HG03139 (cell line): ENCODE measurements around the gene FBXO3.

Source experiments
- ATAC-seq: cut with Tn5 transposase; IDR thresholded peaks from one replicate; pipeline ENCODE4 v1.9.1; 2021; ENCODE audit not compliant: unreplicated experiment

Gene FBXO3

DNA sequence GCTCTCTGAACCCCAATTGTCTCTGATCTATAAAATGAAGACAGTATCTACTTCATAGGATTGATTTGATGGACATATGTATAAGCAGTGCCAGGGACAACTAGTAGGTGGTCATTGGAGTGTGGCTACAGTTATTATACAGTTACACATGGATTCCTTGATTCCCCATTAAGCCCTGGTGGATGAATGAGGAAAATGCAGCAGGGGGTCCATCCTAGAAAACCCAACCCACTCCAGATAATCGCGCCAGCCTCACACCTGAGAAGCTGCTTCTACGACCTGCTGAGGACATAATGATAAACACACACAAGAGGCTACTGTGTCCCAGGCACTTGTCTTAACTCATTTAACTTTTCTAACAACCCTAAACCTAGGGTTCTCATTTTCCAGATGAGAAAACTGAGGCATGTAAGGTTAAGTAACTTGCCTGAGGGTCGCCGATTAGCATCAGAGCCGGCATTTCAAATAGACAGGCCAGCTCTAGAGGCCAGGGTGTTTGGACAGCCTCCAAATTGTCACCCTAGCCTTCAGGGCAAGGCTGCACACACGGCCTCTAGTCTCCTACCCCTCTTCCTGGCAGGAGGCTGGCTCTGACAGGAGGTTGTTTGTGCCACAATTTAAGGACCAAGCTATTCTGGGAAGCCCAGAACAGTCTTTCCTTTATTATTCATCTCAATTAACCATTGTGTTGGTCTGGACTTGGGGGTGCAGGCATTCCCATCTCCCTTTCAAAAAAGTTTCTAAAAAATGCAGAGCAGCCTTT, 69.9 kb downstream of the FBXO3 start:
- ATAC-seq = no peak

DNA sequence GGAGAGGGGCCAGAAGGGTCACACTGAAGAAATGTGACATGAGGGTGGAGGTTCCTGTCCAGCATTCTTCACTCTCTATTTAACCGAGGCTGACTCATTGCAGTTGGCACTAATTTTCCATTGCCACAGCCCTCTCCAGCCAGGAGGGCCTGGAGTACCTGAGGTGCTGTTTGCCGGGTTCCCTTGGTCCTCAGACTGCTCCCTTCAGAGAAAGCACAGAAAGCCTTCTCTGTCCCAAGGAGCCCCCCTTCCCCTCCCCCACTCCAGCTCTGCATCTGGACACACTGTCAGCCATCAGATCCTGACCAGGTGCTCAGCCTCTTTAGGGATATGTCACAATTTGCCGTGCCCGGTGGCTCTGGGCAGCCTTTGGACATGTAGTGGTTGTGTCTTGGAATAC, 70.5 kb downstream of the FBXO3 start:
- no peak for ATAC-seq

DNA sequence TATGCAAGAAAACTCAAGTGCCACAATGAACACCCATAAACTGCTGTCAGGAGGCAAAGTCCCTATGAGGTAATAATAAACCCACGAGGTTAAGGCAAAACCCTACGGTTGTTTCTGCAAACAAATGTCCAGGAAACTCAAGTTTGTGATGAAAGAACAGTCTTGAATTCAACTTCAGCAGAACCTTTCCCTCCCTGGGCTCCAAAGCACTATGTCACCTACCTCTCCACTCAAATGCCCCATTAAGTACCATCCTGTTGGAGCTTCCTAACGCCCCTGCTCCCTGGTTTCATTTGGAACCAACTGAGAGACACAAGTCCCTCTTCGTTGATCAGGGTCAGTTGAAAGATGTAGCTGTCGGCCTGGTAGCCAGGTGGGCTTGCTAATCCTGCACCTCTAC, 71.1 kb downstream of the FBXO3 start:
- ATAC-seq = no peak

DNA sequence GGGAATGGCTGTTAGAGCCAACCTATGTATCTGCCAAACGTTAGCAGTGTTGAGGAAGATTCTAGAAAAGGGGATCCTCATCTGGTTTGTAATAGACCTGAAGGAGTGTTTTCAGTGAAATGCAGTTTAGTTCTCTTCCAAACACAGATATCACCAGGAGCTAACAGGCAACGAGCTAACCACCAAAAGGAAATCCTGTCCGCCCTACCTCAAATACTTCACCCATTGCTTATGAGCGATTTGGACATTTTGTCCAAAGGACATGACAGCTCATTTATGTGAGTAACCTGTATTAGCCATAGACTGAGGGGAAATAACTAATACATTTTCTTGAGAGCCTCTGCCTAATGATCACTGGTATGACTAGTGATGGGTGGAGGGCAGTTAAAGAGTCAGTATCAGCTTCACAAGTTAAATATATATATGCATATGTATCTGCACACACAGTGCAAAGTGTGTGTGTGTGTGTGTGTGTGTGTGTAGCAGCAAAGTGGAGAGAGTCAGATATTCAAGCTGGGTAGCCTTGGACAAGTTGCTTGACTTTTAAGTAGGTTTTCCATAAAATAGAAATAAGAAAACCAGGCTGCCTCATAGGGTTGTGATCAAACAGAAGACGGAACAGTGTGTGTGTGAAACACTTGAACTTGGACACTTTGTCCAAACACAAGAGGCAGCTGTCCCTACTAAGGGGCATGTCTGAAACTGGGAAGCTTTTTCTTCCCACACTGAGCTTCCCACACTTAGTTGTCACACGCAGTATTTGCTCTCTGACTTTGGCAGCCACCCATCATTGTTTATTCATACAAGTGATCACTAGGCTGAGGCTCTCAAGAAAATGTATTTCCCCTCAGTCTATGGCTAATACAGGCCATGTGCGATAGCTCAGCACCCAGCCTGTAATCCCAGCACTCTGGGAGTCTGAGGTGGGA, 72.8 kb downstream of the FBXO3 start:
- ATAC-seq = no peak

DNA sequence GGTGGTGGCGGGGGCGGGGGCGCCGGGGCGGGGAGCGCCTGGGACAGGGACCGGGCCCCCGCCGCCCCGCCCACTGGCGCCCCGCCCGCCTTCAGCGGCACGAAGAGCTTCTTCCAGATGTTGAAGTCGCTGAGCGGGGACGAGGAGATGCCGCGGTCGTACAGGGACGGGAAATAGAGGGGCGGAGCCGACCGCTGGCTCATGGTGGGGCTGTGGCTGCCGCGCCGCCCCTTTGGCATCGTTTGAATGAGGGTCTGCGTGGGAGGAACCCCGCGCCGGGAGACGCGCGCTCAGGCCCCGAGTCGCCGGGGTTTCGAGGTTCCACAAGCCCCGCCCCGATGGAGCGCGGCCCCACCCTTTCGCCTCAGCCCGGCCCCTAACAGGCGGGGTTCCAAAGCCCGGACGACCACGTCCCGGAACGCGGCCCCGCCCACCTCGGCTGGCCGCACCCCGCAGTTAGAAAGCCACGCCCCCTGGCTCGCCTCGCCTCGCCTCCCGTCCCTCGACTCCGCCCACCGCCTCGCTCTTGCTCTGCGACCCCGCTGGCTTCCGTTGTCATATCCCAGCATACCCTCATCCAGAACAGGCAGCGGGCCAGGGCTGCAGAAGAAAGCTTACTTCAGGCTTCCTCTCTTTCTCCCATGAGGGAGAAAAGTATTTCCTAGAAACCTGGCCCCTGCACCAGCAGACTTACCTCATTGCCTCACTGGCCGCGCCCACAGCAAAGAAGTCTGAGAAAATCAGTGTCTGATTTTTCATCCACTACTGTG, 73.6 kb downstream of the FBXO3 start, which contains the start of gene C11orf91:
TSS of gene C11orf91 (minus strand) at position 325 of the 770 bp plus-strand sequence. CDS start at position 239, 86 bp downstream.
- peak; percentile 88 for ATAC-seq

DNA sequence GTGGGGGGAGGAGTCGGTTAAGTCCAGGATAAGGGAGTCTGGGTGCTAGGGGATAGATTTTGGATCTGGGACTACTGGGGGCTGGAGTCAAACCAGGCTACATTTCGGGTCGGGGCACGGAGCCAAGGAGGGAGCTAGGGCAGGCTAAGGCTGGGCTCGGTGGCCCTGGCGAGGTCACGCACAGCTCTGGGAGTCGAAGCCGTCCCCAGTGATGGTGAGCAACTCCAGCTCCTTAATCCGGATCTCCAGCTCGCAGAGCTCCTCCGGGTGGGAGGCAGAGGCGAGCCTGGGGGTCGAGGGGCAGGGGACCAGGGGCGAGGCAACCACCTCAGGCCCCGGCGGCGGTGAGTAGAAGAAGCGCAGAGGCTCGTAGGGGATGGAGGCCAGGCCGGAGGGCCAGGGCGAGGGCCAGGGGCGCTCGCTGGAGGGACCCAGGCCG, 74.2 kb downstream of the FBXO3 start:
- no peak for ATAC-seq

DNA sequence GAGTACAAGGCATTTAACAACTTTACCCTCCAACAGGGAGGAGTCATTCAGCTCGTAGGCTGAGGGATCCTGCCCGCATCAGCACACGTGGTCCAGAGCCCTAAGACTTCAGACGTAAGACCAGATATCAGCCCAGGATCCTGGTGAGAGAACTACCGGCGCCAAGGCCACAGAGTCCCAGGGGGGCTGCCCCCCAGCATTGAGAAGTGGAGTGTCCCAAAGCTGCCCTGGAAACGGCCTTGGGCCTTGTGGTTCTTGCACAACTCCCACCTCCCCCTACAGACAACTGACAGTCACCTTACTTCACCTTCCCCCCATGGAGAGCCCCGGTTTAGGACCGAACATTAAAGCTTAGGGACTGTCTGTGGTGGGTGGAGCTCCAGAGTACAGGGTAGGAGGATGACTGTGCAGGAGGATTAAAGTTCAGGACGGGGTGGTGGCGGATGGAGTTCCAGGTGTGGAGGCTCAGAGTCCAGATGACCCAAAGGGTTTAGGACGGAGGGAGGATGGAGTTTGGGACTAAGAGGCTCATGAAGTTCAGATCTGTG, 74.7 kb downstream of the FBXO3 start:
- no peak for ATAC-seq

DNA sequence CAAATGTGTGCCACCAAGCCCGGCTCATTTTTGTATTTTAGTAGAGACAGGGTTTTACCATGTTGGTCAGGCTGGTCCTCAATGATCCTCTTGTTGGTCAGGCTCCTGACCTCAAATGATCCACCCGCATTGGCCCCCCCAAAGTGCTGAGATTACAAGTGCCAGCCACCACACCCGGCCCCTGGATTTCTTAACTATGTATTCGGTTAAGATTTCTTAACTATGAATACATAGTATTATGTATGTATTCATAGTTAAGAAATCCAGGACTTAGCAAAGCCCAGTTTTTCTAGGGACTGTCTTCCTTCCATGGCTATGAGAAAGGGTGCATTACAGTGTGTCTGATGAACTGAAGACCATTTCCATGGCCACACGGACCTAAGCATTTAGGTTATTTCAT, 75.4 kb downstream of the FBXO3 start:
- no peak for ATAC-seq

DNA sequence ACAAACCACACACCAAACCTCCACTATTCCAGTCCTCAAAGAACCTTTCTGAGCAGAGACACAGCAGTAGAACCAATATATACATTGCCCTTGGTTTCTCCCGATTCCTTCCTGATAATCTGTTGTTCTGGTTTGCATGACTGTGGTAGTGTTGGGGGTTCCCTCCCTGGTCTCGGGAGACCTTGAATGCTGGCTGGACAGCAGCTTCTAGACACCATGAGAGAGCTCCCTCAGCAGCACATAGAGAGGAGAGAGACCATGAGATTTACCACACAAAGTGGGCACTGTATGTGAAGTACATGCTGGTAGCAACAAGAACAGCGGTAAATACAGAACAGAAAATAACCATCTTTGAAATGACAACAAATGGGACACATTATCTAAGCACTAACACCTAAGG, 76.3 kb downstream of the FBXO3 start:
- ATAC-seq = no peak

DNA sequence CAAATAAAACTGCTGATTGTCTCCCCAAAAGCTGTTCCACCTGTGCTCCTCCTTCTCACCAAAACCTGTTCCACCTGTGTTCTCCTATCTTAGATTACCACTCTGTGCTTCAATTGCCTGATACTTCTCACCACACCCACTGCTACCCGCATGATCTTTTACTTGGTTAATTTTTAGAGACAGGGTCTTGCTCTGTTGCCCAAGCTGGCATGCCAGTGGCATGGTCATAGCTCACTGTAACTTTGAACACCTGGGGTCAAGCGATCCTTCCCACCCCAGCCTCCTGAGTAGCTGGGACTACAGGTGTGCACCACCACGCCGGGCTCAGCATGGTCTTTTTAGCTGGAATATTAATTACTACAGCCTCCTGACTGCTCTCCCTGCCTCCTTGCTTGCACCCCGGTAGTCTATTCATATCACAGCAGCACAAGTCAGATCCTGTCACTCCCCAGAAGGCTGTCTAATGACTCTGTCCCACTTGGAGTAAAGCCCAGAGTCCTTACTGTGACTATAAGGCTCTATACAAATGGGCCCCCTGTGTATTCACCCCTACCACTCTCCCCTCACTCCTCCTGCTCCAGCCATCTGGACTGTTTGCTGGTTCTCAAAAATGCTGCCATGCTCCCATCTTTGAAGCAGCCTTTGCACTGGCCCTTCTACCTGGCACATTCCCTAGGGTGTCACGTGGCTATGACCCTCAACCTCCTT, 77.2 kb downstream of the FBXO3 start:
- no peak for ATAC-seq

DNA sequence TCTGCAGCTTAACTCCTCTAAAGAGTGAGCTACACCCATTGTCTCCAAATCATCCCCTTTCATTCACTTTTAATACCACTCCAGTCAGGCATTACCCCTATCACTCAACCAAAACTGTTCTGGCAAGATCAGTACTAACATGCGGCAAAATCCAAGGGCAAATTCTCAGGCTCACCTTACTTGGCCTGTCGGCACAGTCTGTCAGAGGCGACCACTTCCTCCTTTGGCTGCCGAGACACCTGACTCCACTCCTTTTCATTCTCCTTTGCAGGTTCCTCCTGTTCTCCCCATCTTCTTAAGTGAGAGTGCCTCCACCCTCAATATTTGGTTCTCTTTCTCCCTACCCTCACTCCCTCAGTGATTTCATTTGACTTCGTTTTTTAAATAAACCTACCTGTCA, 77.9 kb downstream of the FBXO3 start:
- ATAC-seq = no peak

DNA sequence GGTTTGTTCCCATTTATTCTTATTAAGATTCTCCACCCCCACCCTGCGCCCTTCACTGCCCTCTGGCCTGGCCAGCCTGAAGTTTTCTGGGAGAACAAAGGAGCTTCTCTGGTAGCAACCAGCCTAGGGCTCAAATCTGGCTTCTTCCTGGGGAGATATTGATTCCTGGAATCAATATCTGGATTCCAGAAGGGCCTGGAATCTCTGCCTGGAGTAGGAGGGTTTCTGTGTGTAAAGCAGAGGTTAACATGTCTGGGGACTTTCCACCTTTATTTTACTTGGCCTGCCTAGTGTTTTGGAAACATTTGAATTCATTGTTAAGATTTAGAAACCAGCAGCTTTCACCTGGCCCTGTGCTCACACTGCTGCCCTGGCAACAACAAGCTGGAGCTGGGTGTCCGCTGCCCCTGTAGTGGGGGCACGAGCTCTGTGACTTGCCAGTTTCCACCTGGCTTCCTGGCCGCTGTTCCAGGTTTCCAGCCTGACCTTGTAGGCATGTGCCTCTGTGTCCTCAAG, 79.2 kb downstream of the FBXO3 start:
- ATAC-seq = no peak

DNA sequence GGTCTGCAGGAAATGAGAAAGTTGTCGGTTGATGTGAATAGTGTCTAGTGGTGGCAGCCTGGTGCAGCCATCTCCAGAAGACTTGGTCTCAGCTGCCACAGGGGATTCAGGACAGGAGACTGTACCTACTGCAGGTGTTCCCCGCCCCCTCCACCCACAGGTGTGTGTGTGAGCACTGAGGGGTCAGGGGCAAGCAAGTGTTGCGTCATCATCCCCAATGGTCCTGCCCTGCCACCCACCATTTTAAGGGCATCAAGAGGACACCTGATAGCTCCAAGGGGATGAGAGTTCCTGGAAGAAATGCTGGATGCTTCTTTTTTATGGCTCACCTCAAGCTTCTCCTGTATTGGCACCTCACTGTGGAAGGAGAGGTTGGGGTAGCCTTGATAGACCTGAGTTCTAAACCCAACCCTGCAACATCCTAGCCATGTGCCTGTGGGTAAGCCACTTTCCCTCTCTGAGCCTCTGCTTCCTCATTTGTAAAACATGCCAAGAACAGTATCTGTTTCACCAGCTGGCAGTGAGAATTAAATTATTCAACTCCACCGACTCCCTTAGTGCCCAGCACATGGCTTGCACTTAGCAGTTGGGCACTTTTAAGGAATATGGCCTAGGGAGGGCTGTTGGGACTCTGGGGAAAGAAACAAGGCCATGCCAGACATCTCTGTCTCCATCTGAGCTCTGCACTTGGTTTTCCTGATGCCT, 79.8 kb downstream of the FBXO3 start:
- ATAC-seq = no peak

DNA sequence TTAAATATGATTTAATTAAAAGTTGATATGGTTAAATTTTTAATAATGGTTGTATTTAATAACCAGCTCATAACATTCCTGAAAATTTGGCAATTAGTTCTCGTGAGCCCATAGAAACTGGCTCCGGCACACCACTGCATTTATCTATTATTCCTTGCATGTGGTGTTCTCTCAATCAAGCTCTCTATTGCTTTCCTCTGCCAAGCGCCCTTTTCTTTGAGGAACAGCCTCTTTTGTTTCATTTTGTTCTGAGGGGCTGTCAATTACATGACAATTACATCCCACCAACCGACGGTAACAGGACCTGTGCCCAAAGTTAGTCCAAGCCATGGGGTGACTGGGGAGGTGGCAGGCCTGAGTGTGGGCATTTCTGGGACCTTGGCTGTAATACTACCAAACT, 81.8 kb downstream of the FBXO3 start:
- ATAC-seq = no peak

DNA sequence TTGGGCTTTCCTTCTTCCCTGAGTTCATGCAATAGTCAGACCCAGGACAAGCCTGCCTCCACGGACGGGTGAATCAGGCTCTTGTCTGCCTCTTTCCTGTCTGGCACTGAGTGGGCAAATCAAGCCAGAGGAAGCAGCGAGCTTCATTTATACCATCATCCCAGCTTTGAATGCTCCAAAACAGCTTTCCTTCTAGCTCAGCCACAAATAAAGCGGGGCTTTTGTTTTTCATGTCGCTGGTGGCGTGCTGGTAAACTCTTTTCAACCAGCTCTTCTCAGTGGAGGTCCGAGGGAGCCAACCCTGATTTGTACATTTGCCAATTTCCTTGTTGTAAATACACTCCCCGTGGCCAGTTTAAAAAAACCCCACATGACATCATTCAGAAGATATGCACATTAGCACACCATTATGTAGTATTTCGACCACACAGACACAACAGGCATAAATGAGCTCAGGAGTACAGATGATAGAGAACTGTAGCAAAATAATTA, 82.3 kb downstream of the FBXO3 start:
- no peak for ATAC-seq

DNA sequence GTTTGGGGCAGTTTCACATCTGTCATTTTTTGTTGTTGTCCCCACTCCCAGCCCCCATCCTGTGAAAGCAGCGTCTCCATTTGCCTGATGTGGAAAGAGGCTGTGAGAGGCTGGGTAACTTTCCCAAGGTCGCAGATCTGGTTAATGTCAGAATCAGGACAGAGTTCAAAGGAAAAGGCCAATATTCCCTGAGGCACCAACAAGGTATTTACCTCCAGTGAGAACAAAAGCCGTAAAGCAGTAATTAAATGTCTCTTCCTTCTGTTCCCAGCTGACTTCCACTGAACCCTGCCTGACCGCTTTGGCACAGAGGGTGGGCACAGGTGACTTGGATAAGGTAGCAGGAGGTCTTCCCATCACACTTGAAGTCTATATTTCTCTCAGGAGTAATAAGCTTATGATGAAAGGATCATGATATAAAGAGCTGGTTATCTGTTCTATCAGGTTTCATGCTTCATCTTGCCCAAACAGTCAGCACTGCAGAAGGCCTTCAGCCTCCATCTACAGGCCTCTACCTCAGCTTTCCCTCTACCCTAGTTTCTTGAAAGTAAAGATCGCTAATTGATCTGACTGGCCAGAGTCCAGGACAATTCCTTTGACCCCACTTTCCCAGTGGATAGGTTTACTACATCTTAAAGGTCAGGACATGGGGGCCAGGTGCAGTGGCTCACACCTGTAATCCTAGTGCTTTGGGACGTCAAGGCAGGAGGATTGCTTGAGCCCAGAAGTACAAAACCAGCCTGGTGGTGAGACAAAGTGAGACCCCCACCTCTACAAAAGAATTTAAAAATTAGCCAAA, 83.1 kb downstream of the FBXO3 start:
- no peak for ATAC-seq
